Endothelial cell of umbilical vein (primary cell): ENCODE data around the gene TANGO2.

ENCODE experiments used
- CTCF ChIP-seq, 2 donors: IDR thresholded peaks; 1 replicate in 1 of 2; 2 replicates in 1 of 2; pipeline ENCODE4 v1.5.1; 2011; ENCODE audit warnings: low read length in 2 of 2, mild to moderate bottlenecking in 2 of 2, moderate library complexity in 2 of 2, control low read depth in 1 of 2, inconsistent platforms in 1 of 2, low read depth in 1 of 2; ENCODE audit not compliant: insufficient read depth in 1 of 2; ENCODE audit errors: extremely low read depth in 1 of 2
- EZH2 ChIP-seq: IDR thresholded peaks from 2 replicates; pipeline ENCODE4 v1.6.1; 2012; ENCODE audit warnings: borderline replicate concordance, low read depth, mild to moderate bottlenecking, moderate library complexity, low read length, inconsistent platforms; ENCODE audit not compliant: severe bottlenecking
- FOS ChIP-seq: IDR thresholded peaks from 2 replicates; pipeline ENCODE4 v1.6.1; 2011; ENCODE audit warnings: mild to moderate bottlenecking, low read length, moderate library complexity, borderline replicate concordance; ENCODE audit not compliant: insufficient read depth
- GATA2 ChIP-seq: IDR thresholded peaks from 2 replicates; pipeline ENCODE4 v1.7.0; 2011; ENCODE audit warnings: low read depth, mild to moderate bottlenecking, moderate library complexity, mixed read lengths, low read length; ENCODE audit not compliant: insufficient read length, insufficient read depth
- JUN ChIP-seq: IDR thresholded peaks from 2 replicates; pipeline ENCODE4 v1.6.1; 2011; ENCODE audit warnings: borderline replicate concordance, low read depth; ENCODE audit not compliant: insufficient read length, insufficient read depth
- MAX ChIP-seq: IDR thresholded peaks from 2 replicates; pipeline ENCODE4 v1.6.1; 2011; ENCODE audit not compliant: insufficient read depth, insufficient read length
- MYC ChIP-seq: IDR thresholded peaks from one replicate; pipeline ENCODE4 v1.6.1; 2011; ENCODE audit warnings: mild to moderate bottlenecking, low read depth, low read length
- POLR2A ChIP-seq: IDR thresholded peaks from 2 replicates; pipeline ENCODE4 v1.6.1; 2012; ENCODE audit warnings: low read depth, mild to moderate bottlenecking, control low read depth, low read length
- POLR2AphosphoS5 ChIP-seq: IDR thresholded peaks from 2 replicates; pipeline ENCODE4 v1.6.1; 2012; ENCODE audit warnings: low read depth, mild to moderate bottlenecking, control low read depth, low read length, moderate library complexity; ENCODE audit not compliant: insufficient read depth

GRCh38 chr22:20026996-20027601 is 6.2 kb downstream of the TANGO2 start:
- TF ChIP-seq CTCF (IDR thresholded peaks at IDR 0.05; ENCODE audit: extremely low read depth in 1 of 2, insufficient read depth in 1 of 2, low read depth in 1 of 2, low read length in 2 of 2) = no peak
- TF ChIP-seq POLR2AphosphoS5 = no peak
- no peak for TF ChIP-seq EZH2
- TF ChIP-seq JUN = no peak
- TF ChIP-seq MAX = no peak
- no peak for TF ChIP-seq FOS
- no peak for TF ChIP-seq POLR2A
- no peak for TF ChIP-seq GATA2
- TF ChIP-seq MYC = no peak
